ENCODE measurements around the gene CORO6.

DNA sequence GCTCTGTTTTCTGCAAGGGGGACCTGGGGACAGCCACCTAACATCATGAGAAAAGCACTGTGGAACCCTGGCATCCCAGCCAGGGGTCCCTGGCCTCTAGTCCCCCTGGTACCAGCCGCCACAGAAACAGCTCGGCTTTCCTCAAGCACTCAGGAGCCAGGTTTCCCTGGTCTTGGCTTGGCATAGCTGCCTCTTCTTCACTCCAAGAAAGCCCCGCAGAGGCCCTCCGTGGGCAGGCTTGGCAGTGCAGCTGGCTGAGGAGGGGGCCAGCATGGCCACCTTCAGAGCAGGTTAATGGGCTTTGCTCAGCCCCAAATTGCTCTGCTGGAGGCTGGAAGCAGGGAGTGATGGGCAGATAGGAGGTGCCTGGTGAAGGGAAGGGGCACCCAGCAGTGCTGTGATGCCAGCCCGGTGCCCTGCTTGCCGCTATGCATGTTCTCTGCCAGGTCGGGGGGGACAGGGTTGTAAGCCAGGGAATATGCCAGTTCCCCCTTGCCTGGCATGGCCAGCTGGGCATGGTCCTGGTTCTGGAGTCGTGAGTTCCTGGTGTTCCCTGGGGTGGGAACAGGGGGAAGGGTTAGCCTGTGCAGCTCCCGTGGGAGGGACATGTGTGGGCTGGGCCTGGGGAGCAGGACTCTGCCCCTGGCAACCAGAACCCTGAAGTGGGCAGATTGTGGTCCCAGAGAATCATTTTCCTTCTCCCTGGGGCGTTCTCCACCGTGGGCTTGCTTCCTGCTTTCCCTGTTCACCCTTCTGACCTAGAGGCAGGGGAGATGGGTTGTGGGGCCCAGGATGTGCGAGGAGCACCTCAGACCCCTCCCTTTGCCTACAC, 26.6 kb downstream of the CORO6 start:
- TF ChIP-seq, protein P1, sequence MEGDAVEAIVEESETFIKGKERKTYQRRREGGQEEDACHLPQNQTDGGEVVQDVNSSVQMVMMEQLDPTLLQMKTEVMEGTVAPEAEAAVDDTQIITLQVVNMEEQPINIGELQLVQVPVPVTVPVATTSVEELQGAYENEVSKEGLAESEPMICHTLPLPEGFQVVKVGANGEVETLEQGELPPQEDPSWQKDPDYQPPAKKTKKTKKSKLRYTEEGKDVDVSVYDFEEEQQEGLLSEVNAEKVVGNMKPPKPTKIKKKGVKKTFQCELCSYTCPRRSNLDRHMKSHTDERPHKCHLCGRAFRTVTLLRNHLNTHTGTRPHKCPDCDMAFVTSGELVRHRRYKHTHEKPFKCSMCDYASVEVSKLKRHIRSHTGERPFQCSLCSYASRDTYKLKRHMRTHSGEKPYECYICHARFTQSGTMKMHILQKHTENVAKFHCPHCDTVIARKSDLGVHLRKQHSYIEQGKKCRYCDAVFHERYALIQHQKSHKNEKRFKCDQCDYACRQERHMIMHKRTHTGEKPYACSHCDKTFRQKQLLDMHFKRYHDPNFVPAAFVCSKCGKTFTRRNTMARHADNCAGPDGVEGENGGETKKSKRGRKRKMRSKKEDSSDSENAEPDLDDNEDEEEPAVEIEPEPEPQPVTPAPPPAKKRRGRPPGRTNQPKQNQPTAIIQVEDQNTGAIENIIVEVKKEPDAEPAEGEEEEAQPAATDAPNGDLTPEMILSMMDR (IDR thresholded peaks at IDR 0.05), result no peak
- no peak for TF ChIP-seq POLR2A (IDR thresholded peaks at IDR 0.05)
- no peak for TF ChIP-seq POLR2AphosphoS5 (IDR thresholded peaks at IDR 0.05)
- TF ChIP-seq EP300 (IDR thresholded peaks at IDR 0.05; ENCODE audit: low read depth), result no peak

Data from transverse colon (tissue), 4 donors.